WI38 (cell line): ENCODE results near the gene PTPRA.

Source experiments
- H3K4me3 ChIP-seq: 2 replicates; pipeline ENCODE4 v1.5.1; 2011; ENCODE audit warnings: low read depth, mild to moderate bottlenecking, control low read depth, low read length
- CTCF ChIP-seq: IDR thresholded peaks from 2 replicates; pipeline ENCODE4 v1.5.1; 2012; ENCODE audit warnings: low read depth, mild to moderate bottlenecking, control low read depth, low read length

The PTPRA gene

DNA sequence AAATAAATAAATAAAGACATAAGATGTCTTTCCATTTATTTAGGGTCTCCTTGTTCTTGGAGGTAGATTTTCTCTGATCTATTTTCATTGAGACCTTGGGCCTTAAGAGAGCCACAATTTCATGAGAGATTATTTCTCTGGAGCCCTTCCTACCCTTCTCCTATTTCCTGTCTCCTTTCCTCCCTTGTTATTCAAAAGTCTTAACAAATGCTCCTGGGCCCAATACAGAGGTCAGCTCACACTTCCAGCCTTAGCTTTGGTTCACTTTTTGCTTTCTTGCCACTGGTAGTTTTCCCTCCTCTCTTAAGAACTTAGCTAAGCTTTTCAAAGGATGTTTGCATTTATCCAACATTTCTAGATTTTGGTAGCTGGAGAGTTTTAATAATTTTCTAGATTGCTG lies 44.0 kb downstream of the PTPRA start:
- TF ChIP-seq CTCF = no peak

DNA sequence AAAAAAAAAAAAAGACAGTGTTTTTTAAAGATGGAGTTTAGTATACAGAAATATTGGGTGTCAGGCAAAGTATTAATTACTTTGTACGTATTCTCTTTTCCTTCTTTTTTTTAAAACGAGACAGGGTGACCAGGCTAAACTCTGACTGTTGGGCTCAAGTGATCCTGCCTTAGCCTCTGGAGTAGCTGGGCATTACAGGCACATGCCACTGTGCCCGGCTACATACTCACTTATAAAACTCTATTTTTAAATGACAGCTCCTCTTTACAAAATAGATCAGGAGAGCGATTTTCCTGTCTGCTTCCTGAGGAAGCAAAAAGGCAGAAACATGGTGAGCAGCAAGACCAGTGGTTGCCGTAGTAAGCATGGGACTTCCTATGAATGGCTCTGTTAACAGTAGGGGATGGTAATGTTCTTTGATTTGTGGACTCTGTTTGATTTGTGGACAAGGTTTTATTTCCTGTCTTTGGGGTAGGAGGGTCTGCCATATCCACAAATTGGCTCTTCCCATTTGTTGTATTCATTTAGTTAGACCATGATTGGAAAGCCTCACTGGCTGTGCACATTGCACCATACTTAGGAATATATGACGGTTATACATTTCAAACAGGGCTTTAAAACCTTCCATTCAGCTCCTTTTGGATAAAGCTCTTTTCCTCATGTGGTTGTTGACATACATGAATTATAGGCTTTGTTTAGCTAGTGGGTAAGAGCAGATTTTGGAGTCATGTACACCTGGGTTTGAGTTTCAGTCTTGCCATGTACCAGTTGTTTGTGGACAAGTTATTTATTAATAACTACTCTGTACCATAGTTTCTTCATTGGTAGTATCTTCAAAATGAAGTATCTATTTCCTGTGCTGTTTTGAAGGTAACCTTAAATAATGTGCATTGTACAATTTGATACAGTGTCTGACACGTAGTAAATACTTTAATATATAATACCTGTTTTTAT lies 45.1 kb downstream of the PTPRA start:
- H3K4me3 ChIP-seq = no peak overlapping the region
- TF ChIP-seq CTCF = no peak

More for the DNA sequence above, 44.0 kb downstream of the PTPRA start:
- no peak overlapping the region for H3K4me3 ChIP-seq

GRCh38 chr20:2919518-2920245 lies 46.4 kb downstream of the PTPRA start:
- no peak overlapping the region for H3K4me3 ChIP-seq
- no peak for TF ChIP-seq CTCF

- no peak for TF ChIP-seq CTCF
Observed at GRCh38 chr20:2920473-2920872, 47.2 kb downstream of the PTPRA start.

GRCh38 chr20:2921506-2921905 lies 48.2 kb downstream of the PTPRA start:
- no peak overlapping the region for H3K4me3 ChIP-seq
- no peak for TF ChIP-seq CTCF

More at GRCh38 chr20:2920473-2920872, 47.2 kb downstream of the PTPRA start:
- H3K4me3 ChIP-seq = no peak overlapping the region

DNA sequence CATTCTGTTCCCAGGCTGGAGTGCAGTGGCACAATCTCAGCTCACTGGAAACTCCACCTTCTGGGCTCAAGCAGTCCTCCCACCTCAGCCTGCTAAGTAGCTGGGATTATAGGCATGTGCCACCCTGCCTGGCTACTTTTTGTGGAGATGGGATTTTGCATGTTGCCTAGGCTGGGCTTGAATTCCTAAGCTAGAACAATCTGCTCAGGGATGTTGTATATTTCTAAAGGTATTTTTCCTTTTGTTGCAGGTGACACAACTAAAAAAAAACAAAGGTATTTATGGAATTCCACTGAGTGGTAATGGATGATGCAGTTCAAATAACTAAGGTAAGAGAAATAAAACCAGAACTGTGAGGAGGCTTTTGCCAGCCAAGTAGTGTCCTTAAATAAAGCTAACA lies 49.7 kb downstream of the PTPRA start:
- no peak overlapping the region for H3K4me3 ChIP-seq
- TF ChIP-seq CTCF = no peak

- no peak overlapping the region for H3K4me3 ChIP-seq
- no peak for TF ChIP-seq CTCF
Observed at GRCh38 chr20:2930538-2930937, 57.3 kb downstream of the PTPRA start.
